SK-N-SH (cell line): ENCODE data around the gene ENDOD1. TPM values are rescaled to one million over a fixed set of nuclear protein-coding genes. Genes with fewer than 3 reads are reported as not detected.

Source experiments
- CTCF ChIA-PET: fragments of 300-600, 350-600 bp; formaldehyde crosslinking; extraction: SDS; loops from one replicate; lab custom pipeline; 2021; lab: Yijun Ruan, JAX
- POLR2A ChIA-PET: fragments of 350-600 bp; sonication (Branson Sonifier 250); formaldehyde crosslinking; extraction: SDS; loops from one replicate; lab custom pipeline; 2020; ENCODE audit warnings: antibody characterized with exemption, inconsistent platforms; lab: Yijun Ruan, JAX
- DNase-seq: peaks from one replicate; pipeline ENCODE4 v3.0.0; 2012
- H2AFZ ChIP-seq: fragments of 200-600 bp; sonication (generic); 2 replicates; pipeline ENCODE4 v1.8.1; 2016; ENCODE audit warnings: antibody characterized with exemption, mild to moderate bottlenecking, low read depth
- H3F3A ChIP-seq: fragments of 200-600 bp; sonication (generic); replicated peaks from 2 replicates; pipeline ENCODE3; 2016; ENCODE audit warnings: antibody characterized with exemption, mild to moderate bottlenecking; ENCODE audit not compliant: insufficient read depth
- H3K27ac ChIP-seq, 2 experiments: fragments of 200-500 bp in 1 of 2; fragments of 200-600 bp in 1 of 2; sonication (Bioruptor generic) in 1 of 2; sonication (generic), shearing (Covaris generic) in 1 of 2; 2 replicates each; pipeline versions ENCODE4 v1.5.1 to v1.6.1; 2014 to 2016; ENCODE audit warnings: low read depth in 2 of 2, inconsistent platforms in 1 of 2, low read length in 1 of 2, mild to moderate bottlenecking in 1 of 2, mixed read lengths in 1 of 2
- H3K27me3 ChIP-seq: fragments of 200-600 bp; sonication (generic), shearing (Covaris generic); 2 replicates; pipeline ENCODE4 v1.6.1; 2016; ENCODE audit warnings: mixed run types; ENCODE audit not compliant: insufficient read depth
- H3K36me3 ChIP-seq, 2 experiments: fragments of 200-500 bp in 1 of 2; fragments of 200-600 bp in 1 of 2; sonication (Bioruptor generic) in 1 of 2; sonication (generic) in 1 of 2; replicated peaks in 1 of 2; 2 replicates each; pipeline versions ENCODE3 to v1.5.1; 2014 to 2016; ENCODE audit warnings: low read length in 1 of 2, mild to moderate bottlenecking in 1 of 2; ENCODE audit not compliant: insufficient read depth in 2 of 2, control insufficient read depth in 1 of 2
- H3K4me1 ChIP-seq, 2 experiments: fragments of 200-500 bp in 1 of 2; fragments of 200-600 bp in 1 of 2; sonication (Bioruptor generic) in 1 of 2; sonication (generic), shearing (Covaris generic) in 1 of 2; 2 replicates each; pipeline versions ENCODE4 v1.5.1 to v1.6.1; 2014 to 2016; ENCODE audit warnings: low read depth in 1 of 2, low read length in 1 of 2, mixed run types in 1 of 2; ENCODE audit not compliant: insufficient read depth in 2 of 2, control insufficient read depth in 1 of 2
- H3K4me2 ChIP-seq: fragments of 200-600 bp; sonication (generic), shearing (Covaris generic); 2 replicates; pipeline ENCODE4 v1.6.1; 2017; ENCODE audit warnings: mixed run types
- H3K4me3 ChIP-seq, 2 experiments: fragments of 200-500 bp in 1 of 2; fragments of 200-600 bp in 1 of 2; sonication (Bioruptor generic) in 1 of 2; sonication (generic), shearing (Covaris generic) in 1 of 2; 2 replicates each; pipeline versions ENCODE4 v1.5.1 to v1.8.1; 2014 to 2016; ENCODE audit warnings: low read depth in 2 of 2, inconsistent platforms in 1 of 2, low read length in 1 of 2, mild to moderate bottlenecking in 1 of 2, mixed read lengths in 1 of 2, moderate library complexity in 1 of 2
- H3K79me2 ChIP-seq: fragments of 200-600 bp; sonication (generic); 2 replicates; pipeline ENCODE4 v1.8.1; 2017; ENCODE audit warnings: mild to moderate bottlenecking; ENCODE audit not compliant: insufficient read depth
- H3K9ac ChIP-seq: fragments of 200-600 bp; sonication (generic); 2 replicates; pipeline ENCODE4 v1.6.1; 2017; ENCODE audit warnings: mixed run types
- H3K9me2 ChIP-seq: fragments of 200-600 bp; sonication (generic); 2 replicates; pipeline ENCODE4 v1.6.1; 2017; ENCODE audit warnings: mixed run types
- H3K9me3 ChIP-seq: fragments of 200-600 bp; sonication (generic); 2 replicates; pipeline ENCODE4 v1.6.1; 2017; ENCODE audit warnings: mixed run types, mild to moderate bottlenecking, moderate library complexity
- H4K20me1 ChIP-seq: fragments of 200-600 bp; sonication (generic); 2 replicates; pipeline ENCODE4 v1.6.1; 2017; ENCODE audit warnings: mild to moderate bottlenecking, mixed run types; ENCODE audit not compliant: insufficient read depth
- CHD2 ChIP-seq: fragments of 150-350 bp; IDR thresholded peaks from 2 replicates; pipeline ENCODE4 v1.6.1; 2018; ENCODE audit warnings: low read length; ENCODE audit not compliant: partially characterized antibody
- ELF1 ChIP-seq: IDR thresholded peaks from 2 replicates; pipeline ENCODE4 v1.4.0; 2012
- EP300 ChIP-seq, 2 experiments: IDR thresholded peaks; 2 replicates each; pipeline versions ENCODE4 v1.4.0 to v1.6.1; 2012; ENCODE audit warnings: borderline replicate concordance in 1 of 2, low read depth in 1 of 2, low read length in 1 of 2
- EZH2phosphoT487 ChIP-seq: fragments of 200-600 bp; sonication (generic); IDR thresholded peaks from 2 replicates; pipeline ENCODE4 v1.6.1; 2017; ENCODE audit warnings: low read depth, mixed run types, mild to moderate bottlenecking, antibody characterized with exemption, moderate library complexity, borderline replicate concordance
- FOSL2 ChIP-seq: IDR thresholded peaks from 2 replicates; pipeline ENCODE4 v1.4.0; 2012; ENCODE audit warnings: low read depth, mild to moderate bottlenecking, moderate library complexity, borderline replicate concordance
- FOXJ3 ChIP-seq: sonication (generic); formaldehyde crosslinking; IDR thresholded peaks from 2 replicates; pipeline ENCODE4 v1.5.1; 2020; ENCODE audit warnings: mild to moderate bottlenecking, missing genetic modification reagents
- GABPA ChIP-seq: IDR thresholded peaks from 2 replicates; pipeline ENCODE4 v1.4.0; 2012; ENCODE audit warnings: low read depth, mild to moderate bottlenecking
- GATA2 ChIP-seq: sonication (generic); formaldehyde crosslinking; IDR thresholded peaks from 2 replicates; pipeline ENCODE4 v1.5.0; 2020; ENCODE audit warnings: mild to moderate bottlenecking, missing genetic modification reagents
- MXI1 ChIP-seq: IDR thresholded peaks from 2 replicates; pipeline ENCODE4 v1.6.1; 2012; ENCODE audit warnings: mild to moderate bottlenecking, low read depth, low read length, improper control_type of control experiment
- RAD21 ChIP-seq: IDR thresholded peaks from 2 replicates; pipeline ENCODE4 v1.6.1; 2012; ENCODE audit warnings: mild to moderate bottlenecking, low read length
- RCOR1 ChIP-seq: fragments of 150-350 bp; IDR thresholded peaks from 2 replicates; pipeline ENCODE4 v1.6.1; 2017; ENCODE audit warnings: antibody characterized with exemption, low read length
- RXRA ChIP-seq: IDR thresholded peaks from 2 replicates; pipeline ENCODE4 v1.4.0; 2012; ENCODE audit warnings: low read depth, mild to moderate bottlenecking, borderline replicate concordance
- TAF1 ChIP-seq: IDR thresholded peaks from 2 replicates; pipeline ENCODE4 v1.6.1; 2012; ENCODE audit warnings: low read depth, mild to moderate bottlenecking, low read length, moderate library complexity, borderline replicate concordance
- TEAD4 ChIP-seq: IDR thresholded peaks from 2 replicates; pipeline ENCODE4 v1.4.0; 2012; ENCODE audit warnings: mild to moderate bottlenecking, borderline replicate concordance; ENCODE audit not compliant: insufficient read depth
- WGBS: methylation state at CpG from one replicate; pipeline ENCODE4 v1.1.6; 2017; ENCODE audit warnings: low lambda C conversion rate; 5-methylcytosine and 5-hydroxymethylcytosine counted together
- polyA plus RNA-seq, 3 experiments: library from polyadenylated mRNA; depleted of rRNA; stranded (reverse); fragments of >200 nt; gene quantifications; 2 replicates each; pipeline ENCODE4 v1.2.3, GENCODE V29; 2012
- TF ChIP-seq, protein P1 (sequence below): IDR thresholded peaks from 2 replicates; pipeline ENCODE4; 2012
- TF ChIP-seq, protein P2 (sequence below): fragments of 200-600 bp; sonication (generic); IDR thresholded peaks from 2 replicates; pipeline ENCODE4 v1.6.1; 2017; ENCODE audit warnings: antibody characterized with exemption, mild to moderate bottlenecking, moderate library complexity

Gene ENDOD1
- polyA plus RNA-seq, 1 of the 3 experiments (the other 2 are of a cell fraction): 15.0 TPM

DNA sequence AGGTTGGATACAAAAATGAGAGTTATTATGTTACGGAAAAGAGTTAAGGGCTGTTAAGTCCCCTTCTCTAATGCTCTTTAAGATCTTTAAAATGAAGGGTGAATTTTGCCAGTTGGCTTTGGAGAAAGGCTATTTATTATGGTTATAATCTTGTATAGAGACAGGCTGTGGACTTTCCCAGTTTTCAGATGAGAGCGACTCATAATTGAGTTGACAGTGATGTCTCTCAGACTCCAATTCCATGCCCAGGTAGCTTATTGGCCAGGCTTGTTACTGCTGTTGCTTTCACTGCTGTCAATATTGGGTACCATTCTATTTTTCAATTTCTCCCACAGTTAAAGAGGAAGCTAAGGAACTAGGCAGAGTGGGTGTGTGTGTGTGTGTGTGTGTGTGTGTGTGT lies 13.1 kb downstream of the ENDOD1 start (continued):
- TF ChIP-seq GATA2: no peak
- TF ChIP-seq FOSL2: no peak
- TF ChIP-seq EP300 (IDR thresholded peaks at IDR 0.05; ENCODE audit: borderline replicate concordance in 1 of 2, low read depth in 1 of 2, low read length in 1 of 2): no peak
- TF ChIP-seq TEAD4: no peak
- TF ChIP-seq CHD2: no peak
- no peak for TF ChIP-seq RCOR1
- no peak for TF ChIP-seq ELF1
- TF ChIP-seq GABPA: no peak
- TF ChIP-seq FOXJ3 (CRISPR knock-in tag): no peak
- TF ChIP-seq RAD21: no peak

DNA sequence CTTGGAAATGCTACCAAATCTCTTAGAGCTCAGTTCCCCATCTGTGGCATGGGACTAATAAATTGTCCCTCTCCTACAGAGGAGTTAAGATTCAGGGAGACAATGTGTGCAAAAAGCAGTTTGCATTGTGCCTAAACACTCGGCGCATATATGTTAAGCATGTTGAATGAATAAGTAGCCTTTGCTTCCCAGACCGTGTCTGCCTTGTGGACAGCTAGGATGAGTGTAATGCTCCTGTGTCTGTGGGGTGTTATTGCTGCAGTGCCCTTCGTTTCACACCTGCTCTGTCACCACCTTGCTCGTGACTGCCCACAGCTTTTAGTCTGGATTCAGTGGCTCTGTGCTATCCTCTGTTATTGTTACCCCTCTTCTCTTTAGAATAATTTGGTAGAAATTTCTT lies 14.1 kb downstream of the ENDOD1 start:
- CTCF ChIA-PET: interaction anchor here (0.9 to 4.7 kb wide), 4 partner anchors 12 to 602 kb away, joined by 3 to 24 read pairs (median 4); partner anchors contain the start of gene SRSF8
- Histone ChIP-seq H3K79me2 (no peaks in the 10 kb centered on the region; the same call in 1 of the 2 replicates), H3K4me2 (no peak overlapping the region), H4K20me1 (no peaks in the 10 kb centered on the region), H2AFZ (no peak overlapping the region), H3K27me3 (no peaks in the 10 kb centered on the region), H3K27ac (no peak overlapping the region), H3F3A (peaks cover 2% of the 10 kb centered on the region), H3K9me3 (no peaks in the 10 kb centered on the region), H3K4me1 (peaks cover 0 to 20% of the 10 kb centered on the region in 2 experiments; a peak in 2 of 4 replicates), H3K9ac (no peak overlapping the region), H3K36me3 (no peaks in the 10 kb centered on the region), H3K9me2 (no peaks in the 10 kb centered on the region), H3K4me3 (no peak overlapping the region)
- TF ChIP-seq RXRA (no peak), EZH2phosphoT487 (no peak), TAF1 (no peak), FOXJ3 (CRISPR knock-in tag) (no peak), EP300 (IDR thresholded peaks at IDR 0.05; ENCODE audit: borderline replicate concordance in 1 of 2, low read depth in 1 of 2, low read length in 1 of 2) (no peak), MXI1 (no peak)
- TF ChIP-seq, protein P1, sequence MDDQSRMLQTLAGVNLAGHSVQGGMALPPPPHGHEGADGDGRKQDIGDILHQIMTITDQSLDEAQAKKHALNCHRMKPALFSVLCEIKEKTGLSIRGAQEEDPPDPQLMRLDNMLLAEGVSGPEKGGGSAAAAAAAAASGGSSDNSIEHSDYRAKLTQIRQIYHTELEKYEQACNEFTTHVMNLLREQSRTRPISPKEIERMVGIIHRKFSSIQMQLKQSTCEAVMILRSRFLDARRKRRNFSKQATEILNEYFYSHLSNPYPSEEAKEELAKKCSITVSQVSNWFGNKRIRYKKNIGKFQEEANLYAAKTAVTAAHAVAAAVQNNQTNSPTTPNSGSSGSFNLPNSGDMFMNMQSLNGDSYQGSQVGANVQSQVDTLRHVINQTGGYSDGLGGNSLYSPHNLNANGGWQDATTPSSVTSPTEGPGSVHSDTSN: no peak
- TF ChIP-seq, protein P2, sequence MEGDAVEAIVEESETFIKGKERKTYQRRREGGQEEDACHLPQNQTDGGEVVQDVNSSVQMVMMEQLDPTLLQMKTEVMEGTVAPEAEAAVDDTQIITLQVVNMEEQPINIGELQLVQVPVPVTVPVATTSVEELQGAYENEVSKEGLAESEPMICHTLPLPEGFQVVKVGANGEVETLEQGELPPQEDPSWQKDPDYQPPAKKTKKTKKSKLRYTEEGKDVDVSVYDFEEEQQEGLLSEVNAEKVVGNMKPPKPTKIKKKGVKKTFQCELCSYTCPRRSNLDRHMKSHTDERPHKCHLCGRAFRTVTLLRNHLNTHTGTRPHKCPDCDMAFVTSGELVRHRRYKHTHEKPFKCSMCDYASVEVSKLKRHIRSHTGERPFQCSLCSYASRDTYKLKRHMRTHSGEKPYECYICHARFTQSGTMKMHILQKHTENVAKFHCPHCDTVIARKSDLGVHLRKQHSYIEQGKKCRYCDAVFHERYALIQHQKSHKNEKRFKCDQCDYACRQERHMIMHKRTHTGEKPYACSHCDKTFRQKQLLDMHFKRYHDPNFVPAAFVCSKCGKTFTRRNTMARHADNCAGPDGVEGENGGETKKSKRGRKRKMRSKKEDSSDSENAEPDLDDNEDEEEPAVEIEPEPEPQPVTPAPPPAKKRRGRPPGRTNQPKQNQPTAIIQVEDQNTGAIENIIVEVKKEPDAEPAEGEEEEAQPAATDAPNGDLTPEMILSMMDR: no peak
- POLR2A ChIA-PET: no interaction called here
- DNase-seq: no peak
- 100% methylated on average over 5 of the region's 5 CpGs for WGBS
